CD4-positive, alpha-beta T cell treated with Interleukin-6 at 100 ng/mL for 8 hours (primary cell): ENCODE results near the gene SYT1.
"Not testable (repeated sequence)": the region's sequence is repeated elsewhere in the genome, so short reads cannot be mapped to it uniquely, and the experiment has no call there.

Source experiments
- DNase-seq: peaks from one replicate; pipeline ENCODE4 v3.0.0-alpha.2; 2020; ENCODE audit warnings: mixed read lengths, low spot score

The SYT1 gene

DNA sequence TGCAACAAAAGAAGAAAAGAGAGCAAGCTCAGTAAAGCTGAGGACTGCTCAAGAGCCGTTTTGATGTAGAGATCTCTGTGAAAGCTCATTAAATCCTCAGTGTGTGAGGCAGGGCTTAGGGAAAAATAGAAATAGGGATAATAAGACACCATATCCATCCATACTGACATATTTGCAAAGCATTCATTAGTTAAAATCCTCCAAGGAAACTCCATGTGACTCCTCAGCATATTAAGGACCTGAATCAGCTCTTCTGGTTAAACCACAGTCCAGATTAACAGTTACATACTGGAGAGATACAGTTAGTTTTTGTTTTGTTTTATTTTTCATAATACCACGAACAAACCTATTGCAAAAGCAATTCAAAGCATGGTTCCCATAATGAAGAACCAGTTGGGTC is 538.0 kb downstream of the SYT1 start:
- DNase-seq: no peak

GRCh38 chr12:79406993-79407392 is 542.4 kb downstream of the SYT1 start:
- no peak for DNase-seq

DNA sequence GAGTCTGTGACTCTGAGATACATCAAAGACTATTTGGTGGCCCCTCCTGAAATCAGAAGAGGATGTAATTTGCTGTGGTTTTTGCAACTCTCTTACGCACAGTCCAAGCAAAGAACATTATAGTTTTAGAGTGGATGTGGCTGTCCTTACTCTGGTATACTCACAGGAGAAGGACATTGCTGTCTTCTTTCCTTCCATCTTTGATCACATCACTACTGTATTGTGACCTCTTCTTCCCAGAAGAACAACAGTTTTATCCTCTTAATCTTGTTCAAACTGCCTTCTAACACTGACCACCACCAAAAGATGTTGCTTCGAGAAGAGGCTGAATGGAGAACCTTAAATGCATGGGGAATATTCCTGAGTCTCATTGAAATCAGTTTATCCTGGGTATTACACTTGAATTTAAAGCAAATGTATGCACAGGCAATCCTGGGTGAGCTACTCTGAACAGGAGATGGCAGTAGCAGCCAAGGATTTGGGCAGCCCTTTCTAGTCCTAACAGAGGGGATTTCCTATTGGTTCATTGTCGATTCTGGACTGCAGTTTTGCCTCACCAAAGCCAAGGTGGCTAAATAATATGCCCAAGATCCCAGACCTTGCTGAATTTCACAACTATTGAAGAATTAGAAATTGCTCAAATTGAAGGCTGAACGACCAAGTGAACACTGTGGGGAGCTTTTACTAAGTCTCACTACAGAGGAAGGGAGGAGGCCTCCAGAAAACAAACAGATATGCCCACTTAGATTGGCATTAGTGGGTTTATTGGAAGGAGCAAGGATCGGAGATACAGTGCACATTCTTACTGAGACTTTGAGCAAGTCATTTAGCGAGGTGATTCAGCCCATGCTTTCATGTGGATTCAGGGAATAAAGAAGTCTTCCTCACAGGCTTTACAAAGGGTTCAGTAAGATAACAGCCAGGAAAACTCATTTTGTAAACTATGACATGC is 543.4 kb downstream of the SYT1 start:
- DNase-seq: no peak

DNA sequence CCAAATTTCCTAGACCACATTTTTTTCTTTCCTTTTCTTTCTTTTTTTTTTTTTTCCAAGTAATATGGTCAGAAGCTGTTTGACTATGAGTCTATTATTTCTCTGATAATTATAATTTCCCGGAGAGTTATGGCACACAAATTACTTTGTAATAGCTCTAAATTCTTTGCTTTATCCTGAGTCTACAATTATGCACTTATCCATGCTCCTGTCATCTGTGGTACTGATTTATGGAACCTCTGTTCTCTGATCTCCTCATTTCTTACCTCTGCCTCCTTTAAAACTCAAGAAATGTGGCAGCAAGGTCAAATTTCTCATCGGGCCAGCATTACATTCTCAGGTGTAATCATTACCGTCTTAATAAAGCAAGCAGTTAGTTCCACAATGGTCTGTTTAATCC is 544.1 kb downstream of the SYT1 start:
- no peak for DNase-seq

DNA sequence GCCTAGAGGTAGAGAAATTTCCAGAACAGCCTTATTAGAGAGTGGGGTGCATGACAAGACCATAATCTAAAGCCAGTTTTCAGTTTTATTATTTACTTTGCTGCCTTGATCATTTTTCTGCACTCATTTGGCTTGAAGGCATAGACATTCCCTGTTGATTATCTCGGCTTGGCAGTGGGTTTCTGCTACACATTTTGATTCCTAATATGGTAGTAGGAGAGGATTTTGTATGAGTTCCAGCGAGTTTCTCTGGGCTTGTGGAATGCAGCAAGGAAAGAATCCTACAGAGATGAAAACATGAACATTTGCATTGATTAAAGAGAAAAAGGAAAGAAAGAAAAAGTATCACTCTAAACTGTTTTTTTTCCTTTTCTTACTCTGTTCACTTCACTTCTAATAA is 545.0 kb downstream of the SYT1 start:
- DNase-seq: no peak

- DNase-seq: no peak
Measured at GRCh38 chr12:79411791-79412190, 547.2 kb downstream of the SYT1 start.

GRCh38 chr12:79413796-79414195 is 549.2 kb downstream of the SYT1 start:
- DNase-seq: no peak

DNA sequence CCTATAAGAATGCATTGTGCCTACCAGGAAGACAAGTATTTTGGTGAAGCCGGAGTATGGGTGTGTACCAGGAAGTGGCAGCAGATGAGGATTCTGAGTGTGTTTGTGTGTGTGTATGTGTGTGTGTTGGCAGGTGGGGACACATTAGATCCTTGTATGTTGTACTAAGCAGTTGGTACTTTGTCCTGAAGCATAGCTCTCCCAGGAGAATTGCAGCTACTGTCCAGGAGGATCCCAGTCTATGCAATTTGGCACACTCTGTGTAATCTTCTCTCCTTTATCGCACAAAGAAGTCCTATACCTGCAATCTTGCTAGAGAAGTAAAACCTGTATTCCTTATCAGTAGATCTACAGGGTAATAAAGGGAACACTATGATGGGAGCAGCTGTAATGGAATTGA is 549.7 kb downstream of the SYT1 start:
- DNase-seq: no peak

GRCh38 chr12:79415321-79415720 is 550.7 kb downstream of the SYT1 start:
- no peak for DNase-seq

GRCh38 chr12:79415746-79416435 is 551.3 kb downstream of the SYT1 start:
- DNase-seq: no peak

DNA sequence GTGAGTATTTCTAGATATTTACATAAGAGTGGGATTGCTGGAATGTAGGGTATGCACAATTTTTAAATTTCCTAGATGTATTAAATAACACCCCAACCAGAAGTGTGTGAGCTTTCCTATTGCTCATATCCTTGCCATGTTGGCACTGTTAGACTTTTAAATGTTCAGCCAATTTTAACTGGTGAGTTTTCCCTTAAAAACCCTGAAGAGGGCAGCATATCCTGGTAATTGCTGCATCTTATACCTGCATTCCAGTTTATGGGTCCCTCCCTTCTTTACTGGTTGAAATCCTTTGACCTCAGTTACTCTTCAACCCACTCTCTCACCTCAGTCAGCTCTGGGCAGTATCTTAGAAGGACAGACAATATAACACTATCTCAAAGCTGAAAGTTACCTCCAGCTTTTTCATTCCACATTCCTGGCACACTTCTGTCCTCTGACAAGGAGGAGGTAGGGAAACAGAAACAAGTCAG is 555.6 kb downstream of the SYT1 start:
- DNase-seq: no peak

DNA sequence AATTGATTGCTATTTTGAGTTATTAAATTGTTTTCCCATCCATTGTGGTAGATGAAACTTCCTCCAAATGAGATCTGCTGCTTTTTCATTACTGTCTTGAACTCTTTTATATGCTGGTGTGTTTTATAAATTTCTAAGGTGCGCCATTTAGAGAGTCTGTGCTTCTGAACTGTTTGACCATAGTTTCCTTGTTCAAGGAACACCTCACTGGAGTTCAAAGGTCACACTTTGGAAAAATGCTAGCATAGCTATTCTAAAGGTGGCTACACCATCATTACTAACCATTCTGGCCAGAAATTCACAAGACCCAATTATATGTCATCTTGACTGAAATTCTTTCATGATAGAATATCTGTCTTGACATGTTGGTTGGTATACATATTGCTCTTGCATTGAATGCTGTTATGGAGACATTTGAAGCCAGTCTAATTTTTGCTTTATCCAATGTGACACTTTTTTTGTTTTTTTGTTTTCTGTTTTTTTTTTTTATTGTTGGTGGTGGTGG is 556.7 kb downstream of the SYT1 start:
- DNase-seq: no peak

DNA sequence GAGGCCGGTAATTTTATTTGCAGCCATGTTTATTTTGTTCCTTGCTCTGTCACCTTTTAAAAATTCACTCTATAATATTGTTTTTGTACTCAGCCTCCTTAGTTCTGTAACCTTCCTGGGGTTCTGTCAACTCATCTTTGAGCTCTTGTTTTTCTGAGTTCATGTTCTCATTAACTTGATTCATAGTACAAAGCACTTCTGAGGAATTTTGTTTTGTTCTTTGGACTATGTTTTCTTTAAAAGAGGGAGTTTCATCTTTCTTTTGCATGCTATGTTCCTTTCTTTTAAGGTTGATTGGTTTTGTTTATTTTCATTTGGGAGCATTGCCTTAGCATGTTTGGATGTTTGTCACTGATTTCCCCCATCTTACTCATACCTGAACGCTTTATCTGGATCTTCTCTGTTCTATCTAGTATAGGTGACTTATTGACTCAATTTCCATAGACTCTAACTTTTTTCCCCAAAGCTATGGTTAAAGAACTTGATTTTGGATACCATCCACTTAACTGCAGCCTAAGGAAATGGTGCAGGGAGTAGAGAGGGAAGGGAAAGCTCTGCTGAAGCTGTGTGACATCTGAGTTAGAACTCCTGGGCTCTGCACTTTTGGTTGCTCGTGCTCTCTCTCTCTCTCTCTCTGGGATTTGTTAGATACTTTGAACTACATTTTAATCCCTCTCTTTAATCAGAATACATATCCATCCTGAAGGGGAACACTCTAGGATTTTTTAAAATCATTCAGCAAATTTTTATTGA is 557.7 kb downstream of the SYT1 start:
- DNase-seq: no peak

DNA sequence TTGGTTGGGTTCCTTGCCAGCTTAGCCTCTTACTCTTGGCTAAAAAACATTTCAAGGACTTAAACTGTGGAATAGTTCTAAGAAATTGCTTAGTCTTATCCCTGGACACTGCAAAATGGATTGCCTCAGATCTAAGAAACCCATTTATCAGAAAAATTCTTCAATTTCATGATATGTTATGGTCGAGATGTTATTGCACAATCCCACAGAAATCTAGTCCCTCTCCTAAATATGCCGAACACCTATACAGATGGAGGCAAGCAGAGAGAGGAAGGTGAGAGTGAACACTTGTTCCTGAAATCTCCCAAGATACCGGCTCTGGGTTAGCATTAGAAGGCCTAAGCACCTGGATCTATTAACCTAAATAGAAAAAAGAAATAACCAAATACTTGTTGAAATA is 559.0 kb downstream of the SYT1 start:
- no peak for DNase-seq

GRCh38 chr12:79424109-79424721 is 559.6 kb downstream of the SYT1 start:
- DNase-seq: no peak

DNA sequence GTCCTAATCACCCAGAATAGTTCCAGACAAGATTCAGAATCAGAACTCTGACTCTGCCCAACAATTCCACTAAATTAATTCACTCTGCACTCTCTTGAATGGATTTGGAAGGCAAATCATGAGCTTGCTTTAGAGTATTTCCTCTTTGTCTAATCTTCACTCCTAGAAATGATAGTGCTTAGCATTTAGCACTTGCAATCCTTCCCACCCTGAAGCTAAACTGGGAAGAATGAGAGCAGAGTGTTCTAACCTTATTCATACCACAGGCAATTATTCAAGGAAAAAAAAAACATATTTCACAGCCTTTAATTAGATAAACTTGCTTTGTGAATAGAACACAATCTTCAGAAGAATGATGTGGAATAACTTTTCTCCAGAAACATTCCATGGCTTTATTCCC is 561.5 kb downstream of the SYT1 start:
- no peak for DNase-seq

DNA sequence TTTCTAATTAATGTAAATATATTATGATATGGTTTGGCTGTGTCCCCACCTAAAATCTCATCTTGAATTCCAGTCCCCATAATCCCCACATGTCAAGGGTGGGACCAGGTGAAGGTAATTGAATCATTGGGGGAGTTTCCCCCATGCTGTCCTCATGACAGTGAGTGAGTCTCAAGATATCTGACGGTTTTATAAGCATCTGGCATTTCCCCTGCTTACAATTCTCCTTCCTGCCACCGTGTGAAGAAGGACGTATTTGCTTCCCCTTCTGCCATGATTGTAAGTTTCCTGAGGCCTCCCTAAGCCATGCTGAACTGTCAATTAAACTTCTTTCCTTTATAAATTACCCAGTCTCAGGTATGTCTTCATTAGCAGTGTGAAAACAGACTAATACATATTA is 562.2 kb downstream of the SYT1 start:
- DNase-seq: not testable (repeated sequence)

DNA sequence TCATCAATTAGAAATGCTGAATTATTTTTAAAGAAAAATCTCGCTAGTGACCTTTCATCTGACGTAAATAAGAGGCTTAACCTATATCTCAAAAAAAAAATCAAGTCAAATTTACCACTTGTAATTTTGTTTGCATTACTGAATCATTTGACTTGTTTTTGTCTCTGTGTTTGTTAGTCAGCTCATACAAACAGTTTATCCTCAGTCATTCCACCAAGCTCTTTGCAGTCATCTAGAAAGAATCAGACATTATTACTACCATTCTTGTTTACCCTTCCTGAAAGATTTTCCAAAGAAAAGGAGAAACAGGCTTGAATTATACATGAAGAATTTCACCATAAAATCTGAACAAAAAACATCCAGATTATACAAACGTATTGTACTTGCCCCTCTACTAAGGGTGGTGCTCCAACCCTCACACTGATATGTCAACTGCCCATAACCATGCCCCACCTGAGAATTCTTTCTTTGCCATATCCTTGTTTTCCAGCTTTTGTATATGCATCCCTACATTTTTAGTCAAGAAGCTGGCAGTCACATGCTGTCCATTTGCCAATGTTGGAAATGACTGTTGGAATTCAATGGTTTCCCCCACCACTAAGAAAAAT is 569.0 kb downstream of the SYT1 start:
- no peak for DNase-seq

DNA sequence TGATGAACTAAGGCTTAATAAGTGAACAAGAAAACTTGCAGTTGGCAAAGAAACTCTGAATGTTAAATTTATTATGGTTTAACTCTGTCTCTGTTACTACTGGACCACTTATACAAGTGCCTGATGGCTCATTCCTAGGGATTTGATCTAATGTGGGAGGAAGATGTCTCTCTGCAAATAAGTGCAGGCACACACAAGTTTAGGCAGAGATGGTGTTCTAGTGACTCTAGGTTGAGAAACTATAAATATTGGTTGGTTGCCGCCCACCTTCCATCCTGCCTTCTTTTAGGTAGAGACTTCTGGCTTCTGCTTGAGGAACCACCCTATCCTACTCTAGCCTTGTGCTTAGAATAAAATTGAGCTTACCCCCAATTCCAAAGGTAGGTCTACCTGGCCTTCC is 570.0 kb downstream of the SYT1 start:
- no peak for DNase-seq

DNA sequence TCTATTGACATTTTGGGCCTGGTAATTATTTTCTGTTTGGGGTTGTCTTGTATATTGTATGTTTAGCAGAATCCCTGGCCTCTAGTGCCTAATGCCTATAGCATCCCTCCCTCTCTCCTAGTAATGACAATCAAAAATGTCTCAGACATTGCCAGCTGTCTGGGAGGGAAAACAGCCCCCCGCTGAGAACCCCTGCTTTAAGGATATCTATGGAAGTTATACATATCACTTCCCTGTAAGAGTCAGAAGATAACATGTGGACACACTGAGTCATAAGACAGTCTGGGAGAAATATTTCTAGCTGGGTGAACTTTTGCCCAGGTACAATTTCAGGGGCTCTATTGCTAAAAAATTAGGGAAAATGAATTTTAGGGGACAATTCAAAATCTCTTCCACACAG is 571.2 kb downstream of the SYT1 start:
- no peak for DNase-seq

DNA sequence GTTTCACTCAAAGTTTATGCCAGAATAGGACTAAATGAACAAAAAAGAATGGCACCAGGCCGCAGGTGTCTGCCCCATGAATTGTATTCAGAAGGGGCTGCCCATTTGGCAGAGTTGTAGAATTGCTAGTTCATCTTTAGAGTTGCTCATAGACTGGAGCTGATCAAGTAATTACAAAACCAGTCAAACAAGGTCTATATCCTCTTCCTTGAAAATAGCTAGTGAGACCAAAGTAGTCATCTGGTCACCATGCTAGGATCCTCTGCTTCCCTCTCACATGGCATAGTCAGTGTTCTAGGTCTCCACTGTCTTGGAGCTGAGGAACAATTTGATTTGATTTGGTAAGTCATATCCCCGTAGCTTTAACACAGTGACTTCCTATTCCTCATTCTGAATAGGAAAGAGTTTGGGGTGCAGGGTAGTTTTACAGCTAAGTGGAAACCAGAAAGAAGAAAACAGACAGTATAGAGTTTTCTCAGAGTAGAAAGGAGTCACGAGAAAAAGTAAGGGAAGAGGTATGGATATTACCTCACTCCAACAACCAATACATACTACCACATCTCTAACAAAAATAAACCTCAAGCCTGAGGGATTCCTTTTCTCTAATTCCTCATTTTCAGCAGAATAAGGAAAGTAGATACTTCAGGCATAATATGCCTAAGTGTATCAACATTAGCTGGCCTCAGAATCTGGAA is 574.1 kb downstream of the SYT1 start:
- DNase-seq: no peak
